Measurements from ENCODE around the gene C17orf107. TPM values are rescaled to one million over a fixed set of nuclear protein-coding genes. Genes with fewer than 3 reads are reported as not detected.

C17orf107 gene
- total and polyA plus RNA-seq, 9 of the 15 experiments (the other 6 are each of a cell fraction or from before 2014, with no cell fraction given), result 0.05 to 0.29 (median 0.07) TPM; not detected in 4

DNA sequence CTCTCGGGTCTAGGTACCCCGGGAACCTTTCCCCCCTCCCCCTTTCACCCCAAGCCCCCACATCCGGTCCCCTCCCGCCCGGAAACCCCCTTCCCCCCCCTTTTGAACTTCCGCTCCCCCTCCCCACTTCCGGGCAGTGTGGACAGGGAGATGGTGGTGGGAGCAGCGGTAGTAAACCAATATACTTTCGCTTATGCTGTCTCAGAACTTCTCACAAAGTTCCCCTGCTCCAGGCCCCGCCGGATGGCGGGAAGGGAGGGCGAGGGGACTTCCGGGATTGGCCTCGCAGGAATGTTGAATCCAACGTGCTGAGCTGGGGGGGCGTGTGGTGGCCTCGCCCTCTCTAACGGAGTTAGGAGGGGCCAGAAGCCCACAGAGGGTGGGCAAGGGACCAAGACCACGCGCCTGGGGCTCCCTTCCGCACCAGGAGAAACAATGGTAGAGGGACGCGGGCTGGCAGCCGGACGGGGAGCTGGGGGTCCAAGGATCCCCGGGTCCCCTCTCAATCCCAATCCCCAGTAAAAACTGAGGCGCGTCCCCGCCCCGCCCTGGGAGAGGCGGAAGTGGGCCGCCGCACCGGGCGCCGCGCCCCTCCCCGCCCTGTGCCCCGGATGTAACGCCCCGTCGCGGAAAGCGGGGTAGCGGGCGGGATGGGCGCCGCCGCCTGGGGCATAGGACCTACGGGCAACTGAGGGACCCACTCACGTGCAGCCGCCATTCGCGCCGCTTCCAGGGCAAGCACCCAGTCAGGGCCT, 48.3 kb downstream of the C17orf107 start (continued):
- TF ChIP-seq ZNF407 (IDR thresholded peaks at IDR 0.05; ENCODE audit: low read depth) (no peak), BCL6 (CRISPR knock-in tag; IDR thresholded peaks at IDR 0.05) (no peak), ZNF174 (CRISPR knock-in tag; IDR thresholded peaks at IDR 0.05) (no peak), PHB (CRISPR knock-in tag; IDR thresholded peaks at IDR 0.05) (no peak), HDAC1 (IDR thresholded peaks at IDR 0.05) (0 out of 4 replicates have a peak, but pooled peaks of 1 of the 2 experiments have one; percentile 54), JUND (IDR thresholded peaks at IDR 0.05; ENCODE audit: borderline replicate concordance, low read depth, low read length) (no peak), JUND (tag; IDR thresholded peaks at IDR 0.05; ENCODE audit: borderline replicate concordance, low read depth, low read length) (no peak), MBD2 (IDR thresholded peaks at IDR 0.05; ENCODE audit: borderline replicate concordance, low read depth) (no peak), TCF15 (CRISPR knock-in tag; IDR thresholded peaks at IDR 0.05) (no peak), E2F6 (IDR thresholded peaks at IDR 0.05; ENCODE audit: borderline replicate concordance in 1 of 2, extremely low read depth in 1 of 2, insufficient read depth in 1 of 2, insufficient read length in 1 of 2, low read depth in 1 of 2, low read length in 1 of 2, poor library complexity in 1 of 2, severe bottlenecking in 1 of 2) (peak in 1 of 2 experiments; percentile 39), GABPB1 (CRISPR knock-in tag; IDR thresholded peaks at IDR 0.05) (peak; percentile 58; the same call in 1 of the 2 replicates), MCM5 (IDR thresholded peaks at IDR 0.05; ENCODE audit: low read depth) (no peak)
- TF ChIP-seq, protein P1, sequence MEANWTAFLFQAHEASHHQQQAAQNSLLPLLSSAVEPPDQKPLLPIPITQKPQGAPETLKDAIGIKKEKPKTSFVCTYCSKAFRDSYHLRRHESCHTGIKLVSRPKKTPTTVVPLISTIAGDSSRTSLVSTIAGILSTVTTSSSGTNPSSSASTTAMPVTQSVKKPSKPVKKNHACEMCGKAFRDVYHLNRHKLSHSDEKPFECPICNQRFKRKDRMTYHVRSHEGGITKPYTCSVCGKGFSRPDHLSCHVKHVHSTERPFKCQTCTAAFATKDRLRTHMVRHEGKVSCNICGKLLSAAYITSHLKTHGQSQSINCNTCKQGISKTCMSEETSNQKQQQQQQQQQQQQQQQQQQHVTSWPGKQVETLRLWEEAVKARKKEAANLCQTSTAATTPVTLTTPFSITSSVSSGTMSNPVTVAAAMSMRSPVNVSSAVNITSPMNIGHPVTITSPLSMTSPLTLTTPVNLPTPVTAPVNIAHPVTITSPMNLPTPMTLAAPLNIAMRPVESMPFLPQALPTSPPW (CRISPR knock-in tag; IDR thresholded peaks at IDR 0.05), result peak; percentile 95
- TF ChIP-seq, protein P2, sequence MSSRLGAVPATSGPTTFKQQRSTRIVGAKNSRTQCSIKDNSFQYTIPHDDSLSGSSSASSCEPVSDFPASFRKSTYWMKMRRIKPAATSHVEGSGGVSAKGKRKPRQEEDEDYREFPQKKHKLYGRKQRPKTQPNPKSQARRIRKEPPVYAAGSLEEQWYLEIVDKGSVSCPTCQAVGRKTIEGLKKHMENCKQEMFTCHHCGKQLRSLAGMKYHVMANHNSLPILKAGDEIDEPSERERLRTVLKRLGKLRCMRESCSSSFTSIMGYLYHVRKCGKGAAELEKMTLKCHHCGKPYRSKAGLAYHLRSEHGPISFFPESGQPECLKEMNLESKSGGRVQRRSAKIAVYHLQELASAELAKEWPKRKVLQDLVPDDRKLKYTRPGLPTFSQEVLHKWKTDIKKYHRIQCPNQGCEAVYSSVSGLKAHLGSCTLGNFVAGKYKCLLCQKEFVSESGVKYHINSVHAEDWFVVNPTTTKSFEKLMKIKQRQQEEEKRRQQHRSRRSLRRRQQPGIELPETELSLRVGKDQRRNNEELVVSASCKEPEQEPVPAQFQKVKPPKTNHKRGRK (tag; IDR thresholded peaks at IDR 0.05), result no peak
